Measurements from ENCODE around the gene SART3.
"Not testable (repeated sequence)": the region's sequence is repeated elsewhere in the genome, so short reads cannot be mapped to it uniquely, and the experiment has no call there.

SART3 gene

DNA sequence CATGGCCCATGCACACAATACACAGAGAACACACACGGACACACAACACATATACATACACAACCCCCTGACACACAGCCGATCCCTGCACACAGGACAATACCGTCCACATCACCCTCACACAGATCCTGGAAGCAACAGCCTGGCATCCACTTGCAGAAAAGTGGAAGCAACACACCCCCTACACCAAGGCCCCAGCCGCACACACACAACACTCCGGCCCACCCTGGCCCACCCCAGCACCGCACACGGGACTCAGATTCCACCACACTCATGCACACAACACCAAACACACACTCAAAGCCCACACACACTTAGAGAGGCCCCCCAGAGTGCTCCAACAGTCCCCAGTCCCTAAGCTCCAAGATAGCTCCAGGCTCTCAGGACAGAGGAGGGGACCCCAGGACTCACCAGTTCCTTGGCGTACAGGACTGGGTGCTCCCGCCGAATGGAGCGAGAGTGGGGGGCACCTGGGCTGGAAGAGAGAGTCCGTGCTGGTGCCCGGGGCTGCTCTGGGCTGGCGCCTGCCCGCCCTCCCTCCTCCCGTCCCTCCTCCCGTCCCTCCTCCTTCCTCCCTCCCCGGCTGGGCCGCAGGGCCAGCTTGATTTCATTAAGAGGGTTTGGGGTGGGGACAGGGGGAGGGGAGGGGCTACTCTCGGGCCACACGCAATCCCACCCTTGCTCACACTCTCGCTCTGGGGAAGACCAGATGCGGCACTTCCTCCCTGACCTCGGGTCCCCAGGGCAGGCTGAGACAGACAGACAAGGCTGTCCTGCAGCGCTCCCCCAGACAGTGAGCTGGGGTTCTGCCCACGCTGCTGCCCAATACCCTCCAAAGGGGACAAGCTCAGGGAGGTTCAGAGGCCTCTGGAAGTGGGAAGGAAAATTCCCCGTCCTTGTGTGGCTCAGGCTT lies 36.8 kb upstream of the SART3 start, which contains the start of gene TMEM119:
TMEM119 (minus strand) TSS at position 526 of the 913 bp plus-strand sequence. CDS start 5,701 bp downstream, outside the sequence.
- FAIRE-seq, result no peak

DNA sequence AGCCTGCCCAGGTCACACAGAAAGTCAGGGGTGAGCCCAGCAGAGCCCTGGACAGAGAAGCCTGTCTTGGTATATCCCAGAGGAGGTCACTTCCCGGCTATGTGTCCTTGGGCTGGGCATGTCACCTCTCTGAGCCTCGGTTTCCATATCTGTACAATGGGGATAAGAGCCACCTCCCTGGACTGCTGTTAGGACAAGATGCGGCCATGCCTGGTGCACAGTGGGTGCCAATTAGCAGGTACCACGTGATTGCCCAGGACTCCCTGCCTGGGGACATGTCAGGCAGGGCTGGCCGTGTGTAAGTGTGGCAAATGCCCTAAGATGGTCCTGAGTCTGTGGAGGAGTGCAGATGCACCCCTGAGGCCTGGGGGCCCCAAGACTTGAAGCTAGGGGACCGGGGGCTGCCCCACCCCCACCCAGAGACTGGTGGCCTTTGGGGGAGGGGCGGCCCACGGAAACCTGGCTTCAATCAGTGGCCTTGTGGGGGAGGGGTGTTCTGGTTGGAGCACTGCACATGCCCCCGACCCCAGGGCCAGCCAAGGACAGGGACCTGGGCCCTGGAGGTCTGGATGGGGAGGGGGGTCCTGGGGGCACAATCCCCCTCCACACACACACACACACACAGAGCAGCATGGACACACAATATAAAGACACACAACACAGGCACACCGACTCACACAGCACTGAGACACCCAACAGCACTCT lies 36.0 kb upstream of the SART3 start:
- FAIRE-seq, result no peak

DNA sequence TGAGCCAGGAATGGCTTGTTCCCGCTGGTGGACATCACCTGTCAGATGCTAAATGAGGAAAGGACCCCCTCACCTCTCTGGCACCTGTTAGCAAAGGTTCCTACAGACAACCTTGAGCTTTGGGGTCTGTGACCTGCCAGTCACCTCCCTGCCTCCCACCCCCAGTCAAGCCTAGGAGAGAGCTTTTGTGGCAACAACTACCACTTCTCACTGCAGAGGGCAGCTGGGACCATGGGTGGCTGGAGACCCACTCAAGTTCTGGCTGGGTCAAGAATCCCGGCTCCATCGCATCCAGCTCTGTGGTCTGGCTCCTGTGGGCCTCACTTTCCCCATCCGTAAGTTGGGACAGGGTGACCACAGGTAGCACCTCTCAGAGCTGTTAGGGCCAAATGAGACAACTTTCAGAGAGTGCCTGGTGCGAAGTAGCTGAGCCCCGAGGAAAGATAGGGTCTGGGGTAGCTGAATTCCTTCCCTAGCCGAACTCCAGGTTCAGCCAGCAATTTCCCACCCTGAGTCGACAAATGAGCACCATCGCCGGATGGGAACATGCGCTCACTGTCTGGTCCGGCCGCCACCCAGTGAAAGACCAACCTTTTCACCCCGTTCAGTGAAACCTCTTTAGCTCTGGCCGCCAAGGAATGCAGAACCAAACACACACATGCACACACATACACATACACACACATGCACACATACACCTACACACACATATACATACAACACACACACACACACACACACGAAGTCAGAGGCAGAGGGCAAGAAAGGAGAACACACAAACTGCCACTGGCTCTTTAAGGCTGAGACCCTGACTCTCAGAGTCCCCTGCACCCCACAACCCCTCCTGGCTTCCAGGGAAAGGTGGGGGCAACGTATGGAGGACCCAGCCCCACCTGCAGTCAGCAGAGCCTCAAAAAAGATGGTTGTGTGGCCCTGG lies 35.0 kb upstream of the SART3 start:
- no peak for FAIRE-seq

DNA sequence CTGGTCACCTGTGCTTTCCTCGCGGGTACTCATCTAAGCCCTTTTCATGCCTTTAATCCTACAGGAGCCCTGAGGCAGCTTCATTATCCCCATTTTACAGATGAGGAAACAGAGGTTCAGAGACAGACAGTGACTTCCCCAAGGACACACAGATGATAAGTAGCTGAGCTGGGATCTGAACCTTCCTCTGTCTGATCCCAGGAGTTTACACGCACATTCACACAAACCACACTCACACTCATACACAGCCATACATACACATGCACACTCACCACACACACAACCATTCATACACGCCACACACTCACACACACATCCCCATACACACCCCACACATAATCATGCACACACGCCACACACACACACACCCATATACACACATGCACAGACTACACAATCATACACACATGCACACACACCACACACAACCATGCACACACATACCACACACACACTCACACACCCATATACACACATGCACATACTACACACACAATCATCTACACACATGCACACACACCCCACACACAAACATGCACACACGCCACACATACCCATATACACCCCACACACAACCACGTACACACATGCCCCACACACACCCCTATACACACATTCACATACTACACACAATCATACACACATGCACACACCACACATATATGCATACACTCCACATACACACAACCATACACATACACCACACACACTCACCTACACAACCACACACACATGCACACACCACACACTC lies 34.2 kb upstream of the SART3 start:
- no peak for FAIRE-seq

DNA sequence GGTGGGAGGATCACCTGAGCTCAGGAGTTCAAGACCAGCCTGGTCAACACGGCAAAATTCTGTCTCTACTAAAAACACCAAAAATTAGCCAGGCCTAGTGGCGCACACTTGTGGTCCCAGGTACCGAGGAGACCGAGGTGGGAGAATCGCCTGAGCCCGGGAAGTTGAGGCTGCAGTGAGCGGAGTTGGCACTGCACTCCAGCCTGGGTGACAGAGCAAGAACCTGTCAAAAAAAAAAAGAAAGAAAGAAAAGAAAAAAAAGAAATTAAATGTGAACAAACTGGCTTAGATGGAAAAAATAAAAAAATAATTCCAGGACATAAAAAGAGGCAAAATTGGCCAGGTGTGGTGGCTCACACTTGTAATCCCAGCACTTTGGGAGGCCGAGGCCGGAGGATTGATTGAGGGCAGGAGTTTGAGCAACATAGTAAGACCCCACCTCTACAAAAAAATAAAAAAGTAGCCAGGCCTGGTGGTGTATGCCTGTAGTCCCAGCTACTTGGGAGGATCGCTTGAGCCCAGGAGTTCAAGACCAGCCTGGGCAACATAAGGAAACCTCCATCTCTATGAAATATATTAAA lies 33.4 kb upstream of the SART3 start:
- no peak for FAIRE-seq

DNA sequence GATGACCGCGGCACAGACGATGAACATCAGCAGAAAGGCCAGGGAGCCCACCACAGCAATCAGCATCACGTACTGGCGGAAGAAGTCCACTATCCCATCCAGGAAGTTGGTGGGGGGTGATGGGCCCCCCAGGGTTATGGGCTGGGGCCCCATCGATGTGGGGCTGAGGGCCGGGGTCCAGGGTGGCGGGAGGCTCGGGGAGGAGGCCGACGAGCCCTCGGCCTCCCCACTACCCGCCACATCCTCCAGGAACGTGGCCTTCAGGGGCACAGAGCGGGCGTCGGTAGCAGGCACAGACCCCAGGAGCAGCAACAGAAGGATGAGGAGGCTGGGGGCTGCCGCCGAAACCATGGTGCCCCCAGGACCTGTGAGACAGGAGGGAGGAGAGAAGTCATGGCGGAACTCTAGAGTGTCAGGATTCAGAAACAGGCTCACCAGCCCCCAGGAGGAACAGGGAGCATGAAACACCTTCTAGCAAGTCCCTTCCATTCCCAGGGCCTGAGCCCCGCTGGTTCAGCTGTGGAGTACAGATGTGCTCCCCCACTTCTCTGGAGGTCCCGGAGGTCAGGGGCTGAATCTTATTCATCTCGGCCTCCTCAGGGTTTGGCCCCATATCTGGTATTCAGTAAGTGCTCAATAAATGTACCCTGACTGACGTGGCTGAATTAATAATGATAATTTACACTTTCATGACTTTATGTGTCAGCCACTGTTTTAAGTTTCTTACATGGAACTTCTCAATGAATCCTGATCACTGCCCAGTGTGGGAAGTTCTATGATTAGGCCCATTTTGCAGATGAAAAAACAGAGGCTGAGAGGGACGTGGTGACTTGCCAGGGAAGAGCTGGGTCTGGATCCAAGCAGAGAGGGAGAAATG lies 31.3 kb upstream of the SART3 start:
- FAIRE-seq, result no peak

DNA sequence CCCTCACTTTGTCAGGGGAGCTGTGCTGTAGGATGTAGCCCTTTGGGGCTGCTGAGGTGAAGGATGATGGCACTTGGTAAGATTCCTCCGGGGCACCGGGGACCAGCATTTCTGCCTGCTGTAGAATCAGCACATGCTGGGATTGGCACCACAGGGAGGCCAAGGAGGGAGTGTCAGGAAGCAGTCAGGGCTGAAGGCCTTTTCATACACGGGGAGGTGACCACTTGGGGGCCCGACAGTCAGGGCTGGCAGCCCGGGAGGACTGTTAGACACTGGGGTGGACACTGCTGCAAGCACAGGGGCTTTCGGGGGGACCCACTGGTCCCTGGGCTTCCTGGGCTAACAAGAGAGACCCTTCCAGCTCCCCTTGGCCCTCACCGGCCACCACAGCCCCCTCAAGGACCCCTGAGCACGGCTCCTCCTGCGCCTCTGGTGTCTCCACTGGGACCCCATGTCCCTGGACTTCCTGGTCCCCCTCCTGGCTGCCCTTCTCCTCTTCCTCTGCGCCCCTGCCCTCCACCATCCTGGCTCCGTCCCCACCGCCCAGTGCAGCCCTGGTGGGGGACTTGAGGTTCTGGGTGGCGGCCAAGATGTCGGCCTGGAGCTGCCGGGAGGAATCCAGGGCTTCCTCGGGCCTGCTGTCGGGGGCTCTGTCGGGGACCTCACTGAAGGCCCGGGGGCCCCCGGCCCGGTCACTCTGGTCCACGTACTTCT lies 30.5 kb upstream of the SART3 start:
- no peak for FAIRE-seq

DNA sequence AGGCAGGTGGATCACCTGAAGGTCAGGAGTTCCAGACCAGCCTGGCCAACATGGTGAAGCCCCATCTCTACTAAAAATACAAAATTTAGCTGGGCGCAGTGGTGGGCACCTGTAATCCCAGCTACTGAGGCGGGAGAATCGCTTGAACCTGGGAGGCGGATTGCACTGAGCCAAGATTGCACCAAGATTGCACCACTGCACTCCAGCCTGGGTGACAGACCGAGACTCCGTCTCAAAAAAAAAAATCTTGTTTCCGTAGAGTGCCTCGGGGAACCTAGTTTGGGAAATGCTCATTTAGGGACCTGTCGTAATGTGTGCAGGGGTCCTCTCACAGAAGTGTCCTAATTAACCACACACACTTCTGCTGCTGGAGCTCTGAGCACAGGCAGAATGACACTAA lies 29.5 kb upstream of the SART3 start:
- not testable (repeated sequence) for FAIRE-seq

DNA sequence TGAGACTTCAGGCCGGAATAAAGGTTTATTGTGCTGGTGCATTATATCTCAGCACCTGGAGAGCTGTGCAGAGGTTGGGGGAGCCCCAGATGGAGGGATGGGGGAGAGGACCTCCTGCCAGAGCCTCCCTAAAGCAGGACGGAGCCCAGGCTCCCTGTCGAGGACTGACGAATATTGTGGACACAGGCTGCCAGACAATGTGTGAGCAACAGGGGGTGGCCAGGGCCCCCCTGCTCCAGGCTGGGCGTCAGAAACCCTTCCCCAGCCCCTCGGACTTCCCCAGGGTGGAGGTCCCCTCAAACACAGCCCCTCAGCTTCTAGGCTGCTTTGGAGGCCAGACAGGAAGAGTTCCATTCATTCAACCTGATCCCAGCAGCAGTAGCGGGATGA lies 28.9 kb upstream of the SART3 start:
- FAIRE-seq, result no peak

DNA sequence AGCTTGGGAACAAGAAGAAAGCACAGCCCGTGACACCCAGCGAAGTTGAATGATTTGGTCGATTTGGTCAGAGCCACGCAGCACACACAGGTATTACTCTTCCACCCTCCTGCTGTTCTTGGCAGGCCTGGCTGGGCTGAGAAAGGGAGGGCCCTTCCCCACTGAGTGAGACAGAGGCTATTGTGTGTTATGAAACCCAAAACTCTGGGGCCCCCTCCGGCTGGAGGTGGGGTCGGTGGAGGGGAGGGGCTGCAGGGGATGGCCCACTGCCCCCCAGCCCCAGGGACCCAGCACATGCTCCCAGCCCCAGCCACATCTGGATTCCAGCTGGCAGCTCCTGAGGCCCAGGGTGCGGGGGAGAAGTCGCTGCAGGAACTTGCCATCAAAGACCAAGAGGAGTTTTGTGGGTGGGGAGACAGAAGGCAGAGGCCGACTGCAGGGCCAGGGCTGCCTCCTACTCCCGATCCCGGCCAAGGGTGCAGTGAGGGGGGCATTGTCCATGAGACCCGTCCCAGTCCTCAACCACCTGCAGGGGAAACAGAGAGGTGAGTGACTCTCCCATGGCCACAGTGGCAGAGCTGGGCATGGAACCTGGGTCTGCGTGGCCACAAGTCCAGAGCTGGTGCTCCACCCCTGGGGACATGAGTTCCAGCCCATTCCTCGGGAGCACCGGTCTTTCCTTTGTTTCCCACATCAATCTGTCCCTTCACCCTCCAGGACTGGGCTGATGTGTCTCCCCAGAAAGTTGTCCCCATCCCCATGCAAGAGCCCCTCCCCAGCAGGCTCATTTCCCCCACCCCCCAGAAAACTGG lies 28.3 kb upstream of the SART3 start:
- no peak for FAIRE-seq

DNA sequence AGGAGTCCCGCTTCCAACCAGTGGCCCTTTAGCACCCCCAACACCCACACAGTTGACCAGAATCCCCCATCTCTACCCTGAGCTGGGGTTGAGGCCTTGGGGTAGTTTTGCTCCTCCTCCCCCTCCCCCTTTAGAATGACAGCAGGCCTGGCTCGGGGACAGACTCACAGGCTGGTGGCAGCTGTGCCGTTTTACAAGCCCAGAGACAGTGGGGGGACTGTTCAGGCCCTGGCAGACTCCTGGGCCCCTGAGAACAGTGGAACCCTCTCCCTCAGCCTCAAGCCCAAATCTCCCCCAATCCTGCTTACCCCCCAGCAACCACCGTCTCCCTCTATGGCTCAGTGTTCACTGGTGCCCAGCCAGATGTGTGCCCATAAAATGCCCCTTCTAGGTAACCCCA lies 26.9 kb upstream of the SART3 start:
- FAIRE-seq, result no peak

DNA sequence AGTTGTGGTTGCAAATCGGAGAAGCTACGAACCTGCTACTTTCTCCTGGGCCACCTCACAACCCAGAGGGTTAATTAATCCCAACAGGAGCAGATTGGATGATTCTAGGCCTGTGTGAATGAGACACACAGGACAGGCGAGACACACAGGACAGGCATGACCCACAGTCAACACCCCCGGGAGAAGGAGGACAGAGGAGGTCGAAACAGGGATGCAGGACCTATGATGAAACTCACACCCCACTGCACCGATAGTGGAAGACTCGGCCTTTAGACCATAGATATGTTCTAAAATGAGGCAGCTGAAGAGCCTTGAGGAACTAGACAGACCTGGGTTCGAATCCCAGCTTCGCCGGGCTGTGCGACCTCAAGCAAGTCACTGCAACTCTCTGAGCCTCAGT lies 25.3 kb upstream of the SART3 start:
- no peak for FAIRE-seq

DNA sequence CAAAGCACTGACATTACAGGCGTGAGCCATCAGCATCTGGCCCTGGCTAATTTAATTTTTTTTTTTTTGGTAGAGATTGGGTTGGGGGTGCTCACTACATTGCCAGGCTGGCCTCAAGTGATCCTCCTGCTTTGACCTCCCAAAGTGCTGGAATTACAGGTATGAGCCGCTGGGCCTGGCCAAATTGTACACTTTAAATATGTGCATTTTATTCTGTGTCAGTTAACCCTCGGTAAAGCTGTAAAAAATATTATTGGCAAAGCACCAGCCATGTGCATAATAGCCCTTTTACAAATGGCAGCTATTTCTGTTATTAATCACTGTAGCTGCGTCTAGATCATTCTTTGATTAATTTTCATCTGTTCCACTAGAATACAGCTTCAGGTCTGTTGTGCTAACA lies 24.9 kb upstream of the SART3 start:
- no peak for FAIRE-seq

DNA sequence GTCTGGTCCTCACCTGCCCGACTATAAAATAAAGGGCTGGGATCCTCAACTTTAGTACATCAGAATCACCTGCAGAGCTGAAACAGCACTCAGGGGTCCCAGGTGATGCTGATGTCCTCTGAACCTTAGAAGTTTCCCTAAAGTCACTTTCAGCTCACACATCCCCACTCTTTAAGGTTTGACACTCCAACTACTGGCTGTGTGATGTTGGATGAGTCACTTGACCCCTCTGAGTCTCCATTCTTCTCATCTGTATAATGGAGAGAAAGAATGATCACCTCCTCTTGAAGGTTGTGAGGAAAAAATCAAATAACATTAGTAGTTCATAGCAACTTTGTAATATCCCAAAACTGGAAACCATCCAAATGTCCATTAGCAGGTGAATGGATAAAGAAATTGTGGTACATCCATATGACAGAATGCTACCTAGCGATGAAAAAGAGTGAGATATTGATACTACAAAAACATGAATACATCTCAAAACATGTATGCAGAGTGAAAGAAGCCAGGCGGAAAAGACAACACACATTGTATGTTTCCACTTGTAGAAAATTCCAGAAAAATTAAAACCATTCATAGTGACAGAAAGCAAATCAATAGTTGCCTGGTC lies 23.6 kb upstream of the SART3 start:
- no peak for FAIRE-seq

DNA sequence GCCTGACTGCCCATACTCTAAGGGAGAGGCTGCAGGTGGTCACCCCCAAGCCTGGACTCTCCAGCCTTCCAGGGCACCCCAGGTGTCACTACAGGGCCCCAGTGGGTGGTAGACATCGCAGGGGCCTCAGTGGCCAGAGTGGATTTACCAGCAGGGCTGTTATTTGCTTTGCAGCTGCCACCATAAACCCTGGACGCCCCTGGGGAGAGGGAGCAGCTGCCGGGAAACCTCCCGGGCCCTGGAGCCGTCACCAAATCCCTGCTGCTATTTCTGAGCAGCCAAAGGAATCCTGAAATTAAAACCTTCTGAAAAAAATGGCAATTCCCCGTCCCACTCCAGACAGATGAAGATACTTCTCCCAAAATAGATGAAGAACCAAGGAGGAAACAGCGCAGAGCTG lies 23.0 kb upstream of the SART3 start:
- FAIRE-seq, result no peak

DNA sequence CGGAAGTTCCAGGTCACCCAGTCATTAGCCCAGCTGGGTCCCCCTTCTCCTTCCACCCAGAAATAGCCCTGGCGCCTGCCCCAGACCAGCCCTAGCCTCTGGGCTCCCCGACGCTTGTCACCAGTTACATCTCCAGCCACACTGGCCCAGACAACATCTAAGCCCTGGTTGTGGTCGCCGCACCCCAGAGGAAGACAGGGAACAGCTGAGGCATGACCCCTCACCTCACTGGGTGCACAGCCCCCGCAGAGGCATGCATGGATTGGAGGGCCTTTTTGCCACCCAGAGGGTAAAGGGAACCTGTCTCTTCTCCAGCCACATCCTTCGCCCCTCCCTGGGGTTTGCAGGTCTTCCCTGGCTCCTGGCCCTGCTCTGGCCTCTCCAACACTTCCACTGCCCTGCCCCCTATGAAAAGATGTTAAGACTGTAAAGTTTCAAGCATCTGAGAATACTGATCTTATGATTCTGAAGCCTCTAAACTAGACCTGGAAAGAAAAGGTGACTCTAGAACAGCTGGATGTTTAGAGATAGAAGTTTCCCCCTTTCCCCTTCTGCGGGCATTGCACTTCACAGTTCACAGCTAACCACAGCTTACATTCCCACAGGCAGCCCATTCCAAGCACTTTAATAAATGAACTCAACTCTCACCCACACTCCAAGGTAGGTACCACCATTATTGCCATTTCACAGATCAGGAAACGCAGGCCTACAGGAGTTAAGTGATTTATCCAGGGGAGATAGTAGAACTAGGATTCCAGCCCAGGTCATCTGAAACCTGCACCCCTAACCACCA lies 22.2 kb upstream of the SART3 start:
- no peak for FAIRE-seq

DNA sequence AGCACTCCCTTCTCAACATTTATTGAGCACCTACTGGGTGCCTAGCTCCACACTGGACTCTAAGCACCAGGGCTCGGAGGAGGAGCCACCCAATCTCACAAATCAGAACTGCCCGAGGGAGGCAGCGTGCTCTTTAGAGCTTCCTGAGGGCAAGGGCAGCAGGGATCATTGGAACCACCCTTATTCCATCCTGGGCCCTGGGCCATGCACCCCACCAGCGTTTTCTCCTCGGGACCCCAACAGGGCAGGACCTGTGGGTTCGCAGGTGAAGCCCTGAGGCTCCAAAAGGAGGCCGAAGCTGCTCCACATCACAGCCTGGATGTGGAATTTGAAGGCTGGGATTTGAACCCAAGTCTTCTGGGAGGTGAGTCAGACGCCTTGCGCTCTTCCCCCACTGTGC lies 21.5 kb upstream of the SART3 start:
- FAIRE-seq, result no peak
